ENCODE results near the gene ASNSD1.

Gene ASNSD1

DNA sequence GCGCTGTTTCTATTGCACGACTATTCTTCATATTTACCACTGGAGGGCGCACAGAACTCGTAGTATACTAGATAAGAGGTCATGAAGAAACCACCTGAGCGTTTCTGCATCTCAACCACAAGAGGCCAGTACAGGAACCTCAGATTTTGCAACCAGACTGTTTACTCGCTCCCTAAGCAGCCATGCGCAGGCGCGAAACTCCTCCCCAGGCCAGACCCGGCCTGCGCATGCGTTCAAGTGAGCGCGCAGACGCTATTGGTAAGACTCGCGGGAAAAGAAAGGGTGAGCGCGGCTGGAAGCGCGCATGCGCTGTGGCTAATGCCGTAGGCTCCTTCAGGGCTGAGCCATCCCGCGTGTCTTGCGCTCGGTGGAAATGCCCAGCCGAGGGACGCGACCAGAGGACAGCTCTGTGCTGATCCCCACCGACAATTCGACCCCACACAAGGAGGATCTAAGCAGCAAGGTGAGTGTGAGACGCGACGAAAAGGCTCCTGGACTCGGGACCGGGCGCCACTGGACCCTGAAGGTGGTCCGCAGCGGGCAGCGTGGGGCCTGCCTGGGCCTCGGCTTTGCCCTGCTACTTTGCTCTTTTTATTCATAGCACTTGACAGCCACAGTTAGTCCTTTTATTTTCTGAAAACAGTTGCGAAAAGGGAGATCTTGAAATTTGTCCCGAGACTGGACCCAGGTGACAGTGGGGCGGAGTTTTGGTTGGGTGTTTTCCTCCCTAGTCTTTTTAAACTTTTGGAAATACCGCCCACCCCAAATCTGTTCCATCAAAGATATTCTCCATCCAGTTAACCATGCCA lies at the start of gene ASNSD1:
TSS of gene ASNSD1 (plus strand) at position 312 of the 809 bp plus-strand sequence. CDS start 4,674 bp downstream, outside the sequence.
- DNase-seq (ENCODE audit: low read depth), result peak; percentile 98

DNA sequence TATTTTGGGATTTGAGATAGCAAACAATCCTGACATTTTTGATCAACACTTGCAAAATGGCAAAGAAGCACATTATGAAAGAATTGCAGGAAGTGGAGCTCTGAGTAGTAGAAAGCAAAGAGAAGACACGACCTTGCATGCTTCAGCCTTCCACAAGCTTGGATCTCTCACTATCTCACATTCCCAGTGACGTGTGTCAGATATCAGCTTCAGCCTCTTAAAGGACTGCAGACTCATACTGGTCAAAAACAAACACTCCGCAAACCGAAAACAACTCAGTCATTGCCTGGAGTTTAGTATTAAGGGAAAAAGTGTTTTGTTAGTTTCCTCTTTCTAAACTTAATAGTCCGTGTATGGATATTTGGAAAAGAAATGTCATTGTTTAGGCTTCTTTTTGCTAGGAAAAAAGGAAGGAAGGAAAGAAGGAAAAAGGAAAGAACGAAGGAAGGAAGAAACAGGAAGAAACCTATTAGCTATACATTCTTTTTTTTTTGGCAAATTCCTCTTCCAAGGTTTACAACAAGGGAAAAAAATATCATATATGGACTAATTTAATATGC lies 48.1 kb upstream of the ASNSD1 start:
- DNase-seq (ENCODE audit: low read depth), result no peak

GRCh38 chr2:189613650-189614420 lies 47.4 kb upstream of the ASNSD1 start:
- no peak for DNase-seq (ENCODE audit: low read depth)

GRCh38 chr2:189614585-189614984 lies 46.7 kb upstream of the ASNSD1 start:
- DNase-seq (ENCODE audit: low read depth), result no peak

- no peak for DNase-seq (ENCODE audit: low read depth)
These were observed 43.1 kb upstream of the ASNSD1 start for GRCh38 chr2:189618197-189618596.

DNA sequence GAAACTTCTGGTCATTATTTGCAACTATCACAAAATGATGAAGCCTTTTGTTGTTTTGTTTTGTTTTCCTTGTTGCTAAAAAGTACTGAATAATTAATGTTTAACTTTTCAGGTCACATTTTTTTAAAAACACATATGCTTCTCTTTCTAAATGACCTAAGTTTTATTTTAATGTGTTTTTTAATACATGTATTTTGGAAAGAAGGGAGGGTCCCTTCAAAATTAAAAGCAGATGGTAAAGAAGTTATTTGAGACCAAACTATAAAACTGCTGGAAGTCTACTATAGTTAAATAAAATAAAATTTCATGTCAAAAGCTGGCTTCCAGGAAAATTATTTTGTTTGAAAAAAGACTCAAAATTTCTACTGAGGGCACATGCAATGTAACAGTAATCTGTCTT lies 39.5 kb upstream of the ASNSD1 start:
- no peak for DNase-seq (ENCODE audit: low read depth)

DNA sequence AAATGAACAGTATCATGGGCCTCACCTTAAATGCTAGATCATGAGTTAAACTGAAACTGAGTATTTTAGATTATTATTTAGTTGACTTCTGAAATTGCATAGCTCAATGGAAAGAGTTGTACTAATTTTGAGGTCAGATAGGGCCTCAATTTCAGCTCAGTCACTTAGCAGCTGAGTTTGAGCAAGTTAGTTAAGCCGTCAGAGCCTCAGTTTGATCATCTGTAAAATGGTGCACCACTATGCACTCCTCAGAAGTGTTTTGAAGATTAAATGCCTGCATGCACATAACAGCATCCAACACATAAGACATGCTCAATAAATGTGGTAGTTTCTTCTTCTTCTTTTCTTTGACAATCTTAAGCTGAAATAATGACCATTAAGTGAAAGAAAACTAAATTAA lies 38.2 kb upstream of the ASNSD1 start:
- DNase-seq (ENCODE audit: low read depth), result no peak

- no peak for DNase-seq (ENCODE audit: low read depth)
These were observed 36.5 kb upstream of the ASNSD1 start for GRCh38 chr2:189624648-189625355.

GRCh38 chr2:189625636-189626035 lies 35.6 kb upstream of the ASNSD1 start:
- DNase-seq (ENCODE audit: low read depth), result no peak

- no peak for DNase-seq (ENCODE audit: low read depth)
These were observed 33.5 kb upstream of the ASNSD1 start for GRCh38 chr2:189627789-189628188.

GRCh38 chr2:189628817-189629530 lies 32.3 kb upstream of the ASNSD1 start:
- DNase-seq (ENCODE audit: low read depth), result no peak

GRCh38 chr2:189629531-189630453 lies 31.5 kb upstream of the ASNSD1 start:
- no peak for DNase-seq (ENCODE audit: low read depth)

GRCh38 chr2:189631849-189632248 lies 29.4 kb upstream of the ASNSD1 start:
- no peak for DNase-seq (ENCODE audit: low read depth)

- DNase-seq (ENCODE audit: low read depth), result no peak
These were observed 27.9 kb upstream of the ASNSD1 start for GRCh38 chr2:189633392-189633811.

GRCh38 chr2:189635353-189635752 lies 25.9 kb upstream of the ASNSD1 start:
- no peak for DNase-seq (ENCODE audit: low read depth)

- DNase-seq (ENCODE audit: low read depth), result no peak
These were observed 22.8 kb upstream of the ASNSD1 start for GRCh38 chr2:189638301-189639006.

GRCh38 chr2:189639007-189639609 lies 22.2 kb upstream of the ASNSD1 start:
- no peak for DNase-seq (ENCODE audit: low read depth)

GRCh38 chr2:189641002-189641401 lies 20.3 kb upstream of the ASNSD1 start:
- no peak for DNase-seq (ENCODE audit: low read depth)

- no peak for DNase-seq (ENCODE audit: low read depth)
These were observed 19.7 kb upstream of the ASNSD1 start for GRCh38 chr2:189641590-189641989.

Data from stimulated activated CD8-positive, alpha-beta memory T cell treated with anti-CD3 and anti-CD28 coated beads, Interleukin-15, amount 100 ng/mL, for 24 hours (primary cell).